Lower leg skin (tissue), 4 donors: ENCODE data around the gene TP73. TPM values are rescaled to one million over a fixed set of nuclear protein-coding genes. Genes with fewer than 3 reads are reported as not detected.

ENCODE experiments used
- DNase-seq, 2 donors: peaks; one replicate each; pipeline ENCODE4 v3.0.0-alpha.2; 2019; ENCODE audit warnings: low spot score in 2 of 2
- H3K4me3 ChIP-seq: fragments of 200-600 bp; sonication (generic); 2 replicates; pipeline ENCODE4 v1.5.1; 2017; ENCODE audit warnings: mild to moderate bottlenecking, low read depth; ENCODE audit not compliant: poor library complexity, severe bottlenecking
- CTCF ChIP-seq, 3 donors: fragments of 450-650 bp; IDR thresholded peaks; one replicate each; pipeline ENCODE4 v1.5.1; 2016; ENCODE audit warnings: antibody characterized with exemption in 3 of 3, mild to moderate bottlenecking in 3 of 3, moderate library complexity in 2 of 3
- POLR2A ChIP-seq, 2 donors: fragments of 450-650 bp; IDR thresholded peaks; one replicate each; pipeline ENCODE4 v1.6.1; 2016 to 2017; ENCODE audit warnings: antibody characterized with exemption in 2 of 2, mild to moderate bottlenecking in 1 of 2, moderate library complexity in 1 of 2
- WGBS, 2 donors: methylation state at CpG; one replicate each; pipeline ENCODE4 v1.1.5; 2018; 5-methylcytosine and 5-hydroxymethylcytosine counted together
- intact Hi-C: fragments of 100-400 bp; cut with DNase I; formaldehyde crosslinking; loops from one replicate; pipeline ENCODE4 v1.15.0; 2023; ENCODE audit warnings: low total_unique reads
- total RNA-seq, 4 donors: library from RNA; depleted of rRNA; stranded (reverse); fragments of >200 nt; gene quantifications; one replicate each; pipeline ENCODE4 v1.1.0, GENCODE V29; 2016

The TP73 gene
- total RNA-seq, 4 donors from 2014 or later: 5.8 to 23.6 (median 11.0) TPM

- WGBS, 2 donors: 86 to 87% methylated on average over 21 to 22 of the region's 23 CpGs
- no peak for DNase-seq
- no peak overlapping the region for H3K4me3 ChIP-seq
- no peak for TF ChIP-seq POLR2A (IDR thresholded peaks at IDR 0.05)
- TF ChIP-seq CTCF (IDR thresholded peaks at IDR 0.05): no peak
- intact Hi-C loops: no loop called here
These were observed 45.3 kb upstream of the TP73 start for GRCh38 chr1:3606779-3607702.

- no peak for TF ChIP-seq CTCF (IDR thresholded peaks at IDR 0.05)
- TF ChIP-seq POLR2A (IDR thresholded peaks at IDR 0.05): no peak
- no peak overlapping the region for H3K4me3 ChIP-seq
- 87 to 88% methylated on average over 17 to 18 of the region's 18 CpGs for WGBS, 2 donors
- no peak for DNase-seq
- intact Hi-C loops: no loop called here
These were observed 44.6 kb upstream of the TP73 start for GRCh38 chr1:3607703-3608065.

- no peak overlapping the region for H3K4me3 ChIP-seq
- intact Hi-C loops: no loop called here
- 82 to 87% methylated on average over 7 of the region's 7 CpGs for WGBS, 2 donors
- no peak for DNase-seq
- TF ChIP-seq POLR2A (IDR thresholded peaks at IDR 0.05) (no peak), CTCF (IDR thresholded peaks at IDR 0.05) (no peak)
These were observed 44.2 kb upstream of the TP73 start for GRCh38 chr1:3608154-3608553.

GRCh38 chr1:3609016-3609768 lies 43.1 kb upstream of the TP73 start:
- intact Hi-C loops: no loop called here
- H3K4me3 ChIP-seq: no peak overlapping the region

More at GRCh38 chr1:3609016-3609768, 43.1 kb upstream of the TP73 start:
- no peak for DNase-seq
- WGBS, 2 donors: 82 to 87% methylated on average over 20 of the region's 22 CpGs
- TF ChIP-seq CTCF (IDR thresholded peaks at IDR 0.05) (no peak), POLR2A (IDR thresholded peaks at IDR 0.05) (no peak)
